SK-N-SH (cell line): ENCODE data around the gene FGF19. TPM values are rescaled to one million over a fixed set of nuclear protein-coding genes. Genes with fewer than 3 reads are reported as not detected.

Experiments used
- CTCF ChIA-PET: fragments of 300-600, 350-600 bp; formaldehyde crosslinking; extraction: SDS; loops from one replicate; lab custom pipeline; 2021; lab: Yijun Ruan, JAX
- POLR2A ChIA-PET: fragments of 350-600 bp; sonication (Branson Sonifier 250); formaldehyde crosslinking; extraction: SDS; loops from one replicate; lab custom pipeline; 2020; ENCODE audit warnings: antibody characterized with exemption, inconsistent platforms; lab: Yijun Ruan, JAX
- DNase-seq: peaks from one replicate; pipeline ENCODE4 v3.0.0; 2012
- H2AFZ ChIP-seq: fragments of 200-600 bp; sonication (generic); 2 replicates; pipeline ENCODE4 v1.8.1; 2016; ENCODE audit warnings: antibody characterized with exemption, mild to moderate bottlenecking, low read depth
- H3F3A ChIP-seq: fragments of 200-600 bp; sonication (generic); replicated peaks from 2 replicates; pipeline ENCODE3; 2016; ENCODE audit warnings: antibody characterized with exemption, mild to moderate bottlenecking; ENCODE audit not compliant: insufficient read depth
- H3K27ac ChIP-seq, 2 experiments: fragments of 200-500 bp in 1 of 2; fragments of 200-600 bp in 1 of 2; sonication (Bioruptor generic) in 1 of 2; sonication (generic), shearing (Covaris generic) in 1 of 2; 2 replicates each; pipeline versions ENCODE4 v1.5.1 to v1.6.1; 2014 to 2016; ENCODE audit warnings: low read depth in 2 of 2, inconsistent platforms in 1 of 2, low read length in 1 of 2, mild to moderate bottlenecking in 1 of 2, mixed read lengths in 1 of 2
- H3K27me3 ChIP-seq: fragments of 200-600 bp; sonication (generic), shearing (Covaris generic); 2 replicates; pipeline ENCODE4 v1.6.1; 2016; ENCODE audit warnings: mixed run types; ENCODE audit not compliant: insufficient read depth
- H3K36me3 ChIP-seq, 2 experiments: fragments of 200-500 bp in 1 of 2; fragments of 200-600 bp in 1 of 2; sonication (Bioruptor generic) in 1 of 2; sonication (generic) in 1 of 2; replicated peaks in 1 of 2; 2 replicates each; pipeline versions ENCODE3 to v1.5.1; 2014 to 2016; ENCODE audit warnings: low read length in 1 of 2, mild to moderate bottlenecking in 1 of 2; ENCODE audit not compliant: insufficient read depth in 2 of 2, control insufficient read depth in 1 of 2
- H3K4me1 ChIP-seq, 2 experiments: fragments of 200-500 bp in 1 of 2; fragments of 200-600 bp in 1 of 2; sonication (Bioruptor generic) in 1 of 2; sonication (generic), shearing (Covaris generic) in 1 of 2; 2 replicates each; pipeline versions ENCODE4 v1.5.1 to v1.6.1; 2014 to 2016; ENCODE audit warnings: low read depth in 1 of 2, low read length in 1 of 2, mixed run types in 1 of 2; ENCODE audit not compliant: insufficient read depth in 2 of 2, control insufficient read depth in 1 of 2
- H3K4me2 ChIP-seq: fragments of 200-600 bp; sonication (generic), shearing (Covaris generic); 2 replicates; pipeline ENCODE4 v1.6.1; 2017; ENCODE audit warnings: mixed run types
- H3K4me3 ChIP-seq, 2 experiments: fragments of 200-500 bp in 1 of 2; fragments of 200-600 bp in 1 of 2; sonication (Bioruptor generic) in 1 of 2; sonication (generic), shearing (Covaris generic) in 1 of 2; 2 replicates each; pipeline versions ENCODE4 v1.5.1 to v1.8.1; 2014 to 2016; ENCODE audit warnings: low read depth in 2 of 2, inconsistent platforms in 1 of 2, low read length in 1 of 2, mild to moderate bottlenecking in 1 of 2, mixed read lengths in 1 of 2, moderate library complexity in 1 of 2
- H3K79me2 ChIP-seq: fragments of 200-600 bp; sonication (generic); 2 replicates; pipeline ENCODE4 v1.8.1; 2017; ENCODE audit warnings: mild to moderate bottlenecking; ENCODE audit not compliant: insufficient read depth
- H3K9ac ChIP-seq: fragments of 200-600 bp; sonication (generic); 2 replicates; pipeline ENCODE4 v1.6.1; 2017; ENCODE audit warnings: mixed run types
- H3K9me2 ChIP-seq: fragments of 200-600 bp; sonication (generic); 2 replicates; pipeline ENCODE4 v1.6.1; 2017; ENCODE audit warnings: mixed run types
- H3K9me3 ChIP-seq: fragments of 200-600 bp; sonication (generic); 2 replicates; pipeline ENCODE4 v1.6.1; 2017; ENCODE audit warnings: mixed run types, mild to moderate bottlenecking, moderate library complexity
- H4K20me1 ChIP-seq: fragments of 200-600 bp; sonication (generic); 2 replicates; pipeline ENCODE4 v1.6.1; 2017; ENCODE audit warnings: mild to moderate bottlenecking, mixed run types; ENCODE audit not compliant: insufficient read depth
- CTCF ChIP-seq: fragments of 200-600 bp; sonication (generic); IDR thresholded peaks from 2 replicates; pipeline ENCODE4 v1.6.1; 2017; ENCODE audit warnings: antibody characterized with exemption, mild to moderate bottlenecking, moderate library complexity
- MEF2A ChIP-seq: IDR thresholded peaks from 2 replicates; pipeline ENCODE4 v1.4.0; 2012; ENCODE audit warnings: low read depth, borderline replicate concordance
- RFX5 ChIP-seq: IDR thresholded peaks from 2 replicates; pipeline ENCODE4 v1.6.1; 2012; ENCODE audit warnings: mild to moderate bottlenecking, improper control_type of control experiment, low read length
- USF2 ChIP-seq: fragments of 150-350 bp; IDR thresholded peaks from 2 replicates; pipeline ENCODE4 v1.6.1; 2017; ENCODE audit warnings: antibody characterized with exemption, low read length, low read depth, borderline replicate concordance
- WGBS: methylation state at CpG from one replicate; pipeline ENCODE4 v1.1.6; 2017; ENCODE audit warnings: low lambda C conversion rate; 5-methylcytosine and 5-hydroxymethylcytosine counted together
- polyA plus RNA-seq, 3 experiments: library from polyadenylated mRNA; depleted of rRNA; stranded (reverse); fragments of >200 nt; gene quantifications; 2 replicates each; pipeline ENCODE4 v1.2.3, GENCODE V29; 2012

Gene FGF19
- polyA plus RNA-seq, 1 of the 3 experiments (the other 2 are of a cell fraction) = not detected

GRCh38 chr11:69716891-69717747 is 13.3 kb upstream of the FGF19 start (continued):
- TF ChIP-seq CTCF = no peak
- TF ChIP-seq, all 33 proteins: peak for 0

GRCh38 chr11:69716099-69716498 is 12.3 kb upstream of the FGF19 start:
- POLR2A ChIA-PET = no interaction called here

More at GRCh38 chr11:69716099-69716498, 12.3 kb upstream of the FGF19 start:
- Histone ChIP-seq H3K27ac (no peak overlapping the region), H3K27me3 (peaks cover 16% of the 10 kb centered on the region; the same call in 1 of the 2 replicates), H3K4me3 (no peak overlapping the region), H3K4me1 (no peaks in the 10 kb centered on the region; a peak in 1 of 4 replicates), H3F3A (no peaks in the 10 kb centered on the region), H3K9ac (no peak overlapping the region), H3K36me3 (no peaks in the 10 kb centered on the region), H4K20me1 (no peaks in the 10 kb centered on the region), H3K9me2 (no peaks in the 10 kb centered on the region), H3K4me2 (no peak overlapping the region), H3K79me2 (no peaks in the 10 kb centered on the region), H2AFZ (no peak overlapping the region), H3K9me3 (no peaks in the 10 kb centered on the region)
- no peak for DNase-seq
- CTCF ChIA-PET = interaction anchor here (0.7 to 3.8 kb wide), 11 partner anchors 9 to 480 kb away, joined by 3 to 23 read pairs (median 3); partner anchors contain the start of genes FGF19 and FGF4
- WGBS = 83% methylated on average over 11 of the region's 11 CpGs
- no peak for TF ChIP-seq MEF2A
- no peak for TF ChIP-seq RFX5
- no peak for TF ChIP-seq USF2
- no peak for TF ChIP-seq CTCF
